ENCODE measurements around the gene ANAPC15. TPM values are rescaled to one million over a fixed set of nuclear protein-coding genes. Genes with fewer than 3 reads are reported as not detected.

The ANAPC15 gene
- total and polyA plus RNA-seq, 9 donors = 29.8 to 38.7 (median 35.1) TPM

DNA sequence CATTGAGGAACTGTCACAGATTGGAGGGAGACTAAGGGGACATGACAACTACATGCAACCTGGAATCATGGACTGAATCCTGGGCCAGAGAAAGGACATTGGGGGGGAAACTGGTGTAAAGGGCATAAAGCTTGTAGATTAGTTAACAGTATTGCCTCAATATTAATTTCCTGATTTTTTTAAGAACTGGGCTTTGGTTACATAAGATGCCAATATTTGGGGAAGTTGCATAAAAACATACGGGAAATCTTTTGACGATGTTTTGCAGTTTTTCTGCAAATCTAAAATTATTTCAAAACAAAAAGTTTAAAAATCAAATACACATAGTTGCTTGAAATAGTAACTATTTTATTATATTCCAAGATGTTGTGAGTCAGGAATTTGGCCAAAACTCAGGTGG lies 20.2 kb upstream of the ANAPC15 start:
- H3K36me3 ChIP-seq (ENCODE audit: control insufficient read depth, insufficient read depth, low read length) = no peaks in the 10 kb centered on the region
- H3K27me3 ChIP-seq (ENCODE audit: control insufficient read depth, insufficient read depth, low read length) = peaks cover 8% of the 10 kb centered on the region
- no peak for DNase-seq
- no peaks in the 10 kb centered on the region for H3K4me1 ChIP-seq (ENCODE audit: control insufficient read depth, insufficient read depth, low read length)
- peaks cover 2% of the 10 kb centered on the region for H3K9me3 ChIP-seq (replicated peaks; ENCODE audit: control insufficient read depth, low read depth, low read length)
- H3K27ac ChIP-seq (ENCODE audit: low read length) = no peak overlapping the region
- no peak overlapping the region for H3K4me3 ChIP-seq (ENCODE audit: low read length)
- WGBS (ENCODE audit: insufficient coverage) = no CpG with 5 or more reads among the region's 2 CpGs

DNA sequence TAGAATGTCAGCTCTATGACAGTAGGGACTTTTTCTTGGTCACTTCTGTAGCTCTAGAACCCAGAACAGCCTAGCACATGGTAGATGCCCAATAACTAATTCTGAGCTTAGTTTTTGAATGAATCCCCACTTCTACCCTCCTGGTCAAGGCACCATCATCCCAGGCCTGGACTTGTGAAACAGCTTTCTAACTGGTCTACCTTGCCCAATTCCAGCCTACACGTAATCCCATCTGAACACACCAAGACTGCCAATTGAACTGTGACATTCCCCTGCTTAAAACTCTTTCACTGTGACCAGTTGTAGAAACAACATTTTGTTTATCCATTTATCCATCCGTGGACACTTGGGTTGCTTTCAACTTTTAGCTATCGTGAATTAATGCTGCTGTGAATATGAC lies 16.9 kb upstream of the ANAPC15 start:
- Histone ChIP-seq H3K27ac (ENCODE audit: low read length) (no peak overlapping the region), H3K4me1 (ENCODE audit: control insufficient read depth, insufficient read depth, low read length) (no peaks in the 10 kb centered on the region), H3K36me3 (ENCODE audit: control insufficient read depth, insufficient read depth, low read length) (no peaks in the 10 kb centered on the region), H3K27me3 (ENCODE audit: control insufficient read depth, insufficient read depth, low read length) (peaks cover 8% of the 10 kb centered on the region), H3K9me3 (replicated peaks; ENCODE audit: control insufficient read depth, low read depth, low read length) (peaks cover 2% of the 10 kb centered on the region), H3K4me3 (ENCODE audit: low read length) (no peak overlapping the region)
- 91% methylated on average over 3 of the region's 3 CpGs for WGBS (ENCODE audit: insufficient coverage)
- DNase-seq = no peak

DNA sequence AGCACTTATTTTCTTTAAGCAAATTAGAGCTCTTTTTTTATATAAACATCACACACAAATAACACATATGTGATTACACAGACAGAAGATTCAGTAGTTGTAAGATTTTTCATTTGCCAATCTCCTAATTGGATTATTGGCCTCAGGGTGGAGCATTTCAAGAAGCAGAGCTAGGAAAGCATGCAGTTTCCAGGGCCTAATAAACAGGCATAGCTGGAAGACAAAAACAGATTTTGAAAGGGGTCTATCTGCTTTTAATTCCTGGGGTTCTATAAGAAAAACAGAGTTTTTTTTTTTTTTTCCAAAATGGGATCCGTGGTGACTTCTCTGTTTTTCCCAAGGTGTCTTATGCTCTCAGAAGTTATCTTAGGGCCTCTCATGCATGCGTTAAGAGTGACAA lies 15.4 kb upstream of the ANAPC15 start:
- peaks cover 5% of the 10 kb centered on the region for H3K27me3 ChIP-seq (ENCODE audit: control insufficient read depth, insufficient read depth, low read length)
- no CpG with 5 or more reads among the region's 2 CpGs for WGBS (ENCODE audit: insufficient coverage)
- H3K4me3 ChIP-seq (ENCODE audit: low read length) = no peak overlapping the region
- DNase-seq = no peak
- peaks cover 2% of the 10 kb centered on the region for H3K9me3 ChIP-seq (replicated peaks; ENCODE audit: control insufficient read depth, low read depth, low read length)
- no peak overlapping the region for H3K27ac ChIP-seq (ENCODE audit: low read length)
- H3K4me1 ChIP-seq (ENCODE audit: control insufficient read depth, insufficient read depth, low read length) = no peaks in the 10 kb centered on the region
- H3K36me3 ChIP-seq (ENCODE audit: control insufficient read depth, insufficient read depth, low read length) = no peaks in the 10 kb centered on the region

DNA sequence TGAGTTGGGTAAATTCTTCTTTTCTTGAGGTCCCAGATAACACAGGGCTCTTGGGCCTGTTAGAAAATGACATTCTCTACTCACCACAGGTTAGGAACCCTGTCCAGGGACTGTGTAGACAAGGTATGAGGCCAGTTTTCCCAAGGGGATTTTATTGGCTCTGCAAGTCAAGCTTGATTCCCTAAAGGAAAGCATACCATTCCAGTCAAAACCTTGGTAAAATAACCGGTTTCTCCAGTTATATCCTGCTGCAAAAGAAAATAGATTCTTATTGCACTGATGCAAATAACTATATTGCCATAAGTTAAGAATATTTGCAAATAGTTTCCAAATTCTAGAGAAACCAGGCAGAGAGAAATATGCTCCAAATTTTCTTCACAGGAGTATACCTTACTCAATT lies 13.5 kb upstream of the ANAPC15 start:
- no peak for DNase-seq

DNA sequence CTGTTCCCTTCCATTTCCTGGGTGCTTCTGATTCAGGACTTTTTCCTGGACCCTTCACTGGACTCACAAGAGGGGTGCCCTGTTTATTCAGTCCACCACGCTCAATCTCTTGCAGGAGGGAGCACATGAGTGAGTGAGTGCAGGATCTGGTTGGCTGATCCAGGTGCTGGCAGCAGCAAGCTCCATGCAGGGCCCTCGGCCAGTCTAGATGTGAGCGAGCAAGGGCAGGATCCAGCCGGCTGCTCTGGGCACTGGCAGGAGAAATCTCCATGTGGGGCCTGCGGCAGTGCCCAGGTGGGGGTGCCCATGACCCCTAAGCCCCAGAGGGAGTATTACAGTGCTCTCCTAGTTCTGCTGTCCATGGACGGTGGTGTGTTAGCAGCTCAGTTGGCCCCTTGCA lies 11.6 kb upstream of the ANAPC15 start:
- Histone ChIP-seq H3K4me3 (ENCODE audit: low read length) (no peak overlapping the region), H3K36me3 (ENCODE audit: control insufficient read depth, insufficient read depth, low read length) (no peaks in the 10 kb centered on the region), H3K27me3 (ENCODE audit: control insufficient read depth, insufficient read depth, low read length) (peaks cover 9% of the 10 kb centered on the region), H3K9me3 (replicated peaks; ENCODE audit: control insufficient read depth, low read depth, low read length) (peaks cover 2% of the 10 kb centered on the region), H3K27ac (ENCODE audit: low read length) (no peak overlapping the region), H3K4me1 (ENCODE audit: control insufficient read depth, insufficient read depth, low read length) (no peaks in the 10 kb centered on the region)
- DNase-seq = no peak
- WGBS (ENCODE audit: insufficient coverage) = 80% methylated on average over 5 of the region's 6 CpGs

More for the DNA sequence above, 13.5 kb upstream of the ANAPC15 start:
- Histone ChIP-seq H3K27ac (ENCODE audit: low read length) (no peak overlapping the region), H3K27me3 (ENCODE audit: control insufficient read depth, insufficient read depth, low read length) (peaks cover 5% of the 10 kb centered on the region), H3K4me1 (ENCODE audit: control insufficient read depth, insufficient read depth, low read length) (no peaks in the 10 kb centered on the region), H3K36me3 (ENCODE audit: control insufficient read depth, insufficient read depth, low read length) (no peaks in the 10 kb centered on the region), H3K9me3 (replicated peaks; ENCODE audit: control insufficient read depth, low read depth, low read length) (peaks cover 2% of the 10 kb centered on the region), H3K4me3 (ENCODE audit: low read length) (no peak overlapping the region)
- WGBS (ENCODE audit: insufficient coverage) = no CpG with 5 or more reads among the region's 1 CpG

DNA sequence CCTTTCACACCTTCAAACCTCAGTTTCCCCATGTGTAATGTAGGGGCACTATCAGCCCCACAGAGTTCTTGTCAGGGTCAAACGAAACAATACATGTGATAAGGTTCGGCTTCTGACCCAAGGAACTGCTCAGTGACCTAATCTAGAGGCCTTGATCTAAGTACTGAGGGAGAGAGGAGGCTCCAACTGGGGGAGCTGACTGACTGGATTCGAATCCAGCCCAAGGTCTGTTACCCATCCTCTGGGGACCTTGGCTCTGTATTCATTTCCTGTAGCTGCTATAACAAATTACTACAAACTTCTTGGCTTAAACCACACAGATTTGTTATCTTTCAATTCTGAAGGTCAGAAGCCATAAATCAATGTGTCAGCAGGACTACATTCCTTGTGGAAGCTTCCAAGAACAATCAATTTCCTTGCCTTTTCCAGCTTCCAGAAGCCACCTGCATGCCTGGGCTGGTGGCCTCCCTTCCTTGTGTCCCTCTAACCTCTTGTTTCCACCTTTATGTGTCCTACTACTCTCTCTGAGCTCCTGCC lies 10.7 kb upstream of the ANAPC15 start:
- DNase-seq = no peak
- H3K27ac ChIP-seq (ENCODE audit: low read length) = no peak overlapping the region
- no peaks in the 10 kb centered on the region for H3K4me1 ChIP-seq (ENCODE audit: control insufficient read depth, insufficient read depth, low read length)
- H3K27me3 ChIP-seq (ENCODE audit: control insufficient read depth, insufficient read depth, low read length) = peaks cover 12% of the 10 kb centered on the region
- 52% methylated on average over 3 of the region's 3 CpGs for WGBS (ENCODE audit: insufficient coverage)
- peaks cover 2% of the 10 kb centered on the region for H3K9me3 ChIP-seq (replicated peaks; ENCODE audit: control insufficient read depth, low read depth, low read length)
- H3K36me3 ChIP-seq (ENCODE audit: control insufficient read depth, insufficient read depth, low read length) = no peaks in the 10 kb centered on the region
- H3K4me3 ChIP-seq (ENCODE audit: low read length) = no peak overlapping the region

DNA sequence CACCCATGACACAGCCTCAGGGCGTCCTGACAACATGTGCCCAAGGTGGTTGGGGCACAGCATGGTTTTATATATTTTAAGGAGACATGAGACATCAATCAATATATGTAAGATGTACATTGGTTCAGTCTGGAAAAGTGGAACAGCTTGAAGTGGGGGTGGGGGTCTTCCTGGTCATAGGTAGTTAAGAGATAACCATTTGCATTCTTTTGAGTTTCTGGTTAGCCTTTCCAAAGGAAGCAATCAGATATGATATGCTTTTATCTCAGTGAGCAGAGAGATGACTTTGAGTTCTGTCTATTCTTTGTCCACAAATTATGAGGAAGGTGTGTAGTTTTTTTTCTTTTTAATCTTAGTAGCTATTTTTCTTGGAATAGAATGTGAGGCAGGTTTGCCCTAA lies 10.1 kb upstream of the ANAPC15 start:
- Histone ChIP-seq H3K4me3 (ENCODE audit: low read length) (no peak overlapping the region), H3K36me3 (ENCODE audit: control insufficient read depth, insufficient read depth, low read length) (no peaks in the 10 kb centered on the region), H3K4me1 (ENCODE audit: control insufficient read depth, insufficient read depth, low read length) (no peaks in the 10 kb centered on the region), H3K27me3 (ENCODE audit: control insufficient read depth, insufficient read depth, low read length) (peaks cover 13% of the 10 kb centered on the region), H3K9me3 (replicated peaks; ENCODE audit: control insufficient read depth, low read depth, low read length) (no peaks in the 10 kb centered on the region), H3K27ac (ENCODE audit: low read length) (no peak overlapping the region)
- 71% methylated on average over 1 of the region's 1 CpG for WGBS (ENCODE audit: insufficient coverage)
- no peak for DNase-seq

DNA sequence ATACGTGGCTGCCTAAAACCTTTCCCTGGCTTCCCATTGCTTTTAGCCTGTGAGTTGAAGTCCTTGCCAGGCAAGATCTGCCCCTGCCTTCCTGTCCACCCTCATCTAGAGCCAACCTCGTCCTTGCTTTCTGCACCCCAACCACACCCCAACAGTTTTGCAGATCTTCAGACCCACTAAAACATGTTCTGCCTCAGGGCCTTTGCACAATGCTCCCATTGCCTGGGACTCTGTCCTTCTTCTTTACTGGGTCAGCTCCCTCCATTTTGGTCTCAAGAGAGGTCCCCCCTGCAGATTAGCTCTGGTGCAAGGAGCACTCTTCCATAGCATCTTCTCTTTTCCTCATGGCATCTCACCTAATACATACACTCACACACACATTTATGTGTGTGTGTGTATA lies 8.4 kb upstream of the ANAPC15 start:
- Histone ChIP-seq H3K36me3 (ENCODE audit: control insufficient read depth, insufficient read depth, low read length) (no peaks in the 10 kb centered on the region), H3K27me3 (ENCODE audit: control insufficient read depth, insufficient read depth, low read length) (peaks cover 22% of the 10 kb centered on the region), H3K27ac (ENCODE audit: low read length) (no peak overlapping the region), H3K4me3 (ENCODE audit: low read length) (no peak overlapping the region), H3K9me3 (replicated peaks; ENCODE audit: control insufficient read depth, low read depth, low read length) (no peaks in the 10 kb centered on the region), H3K4me1 (ENCODE audit: control insufficient read depth, insufficient read depth, low read length) (no peaks in the 10 kb centered on the region)
- WGBS (ENCODE audit: insufficient coverage) = 63% methylated on average over 2 of the region's 2 CpGs
- DNase-seq = no peak

DNA sequence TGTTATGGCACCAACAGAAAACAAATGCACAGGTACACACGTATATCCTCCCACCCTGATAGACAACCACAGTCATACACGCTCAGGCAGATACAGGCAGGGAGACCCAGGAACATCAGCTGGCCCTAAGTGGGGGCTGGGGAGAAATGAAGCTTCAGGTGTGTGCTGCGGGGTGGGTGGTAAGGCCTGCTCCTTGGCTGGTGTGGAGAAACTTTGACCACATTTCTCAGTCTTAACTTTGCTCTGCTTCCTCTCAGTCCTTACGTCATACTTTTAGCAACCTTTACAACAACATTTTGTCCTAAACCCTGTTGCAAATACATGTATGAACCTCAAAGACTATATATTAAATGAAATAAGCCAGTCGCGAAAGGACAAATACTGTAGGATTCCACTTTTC lies 6.7 kb upstream of the ANAPC15 start:
- Histone ChIP-seq H3K4me3 (ENCODE audit: low read length) (no peak overlapping the region), H3K27me3 (ENCODE audit: control insufficient read depth, insufficient read depth, low read length) (peaks cover 25% of the 10 kb centered on the region), H3K36me3 (ENCODE audit: control insufficient read depth, insufficient read depth, low read length) (no peaks in the 10 kb centered on the region), H3K4me1 (ENCODE audit: control insufficient read depth, insufficient read depth, low read length) (no peaks in the 10 kb centered on the region), H3K9me3 (replicated peaks; ENCODE audit: control insufficient read depth, low read depth, low read length) (no peaks in the 10 kb centered on the region), H3K27ac (ENCODE audit: low read length) (no peak overlapping the region)
- no CpG with 5 or more reads among the region's 6 CpGs for WGBS (ENCODE audit: insufficient coverage)
- no peak for DNase-seq

DNA sequence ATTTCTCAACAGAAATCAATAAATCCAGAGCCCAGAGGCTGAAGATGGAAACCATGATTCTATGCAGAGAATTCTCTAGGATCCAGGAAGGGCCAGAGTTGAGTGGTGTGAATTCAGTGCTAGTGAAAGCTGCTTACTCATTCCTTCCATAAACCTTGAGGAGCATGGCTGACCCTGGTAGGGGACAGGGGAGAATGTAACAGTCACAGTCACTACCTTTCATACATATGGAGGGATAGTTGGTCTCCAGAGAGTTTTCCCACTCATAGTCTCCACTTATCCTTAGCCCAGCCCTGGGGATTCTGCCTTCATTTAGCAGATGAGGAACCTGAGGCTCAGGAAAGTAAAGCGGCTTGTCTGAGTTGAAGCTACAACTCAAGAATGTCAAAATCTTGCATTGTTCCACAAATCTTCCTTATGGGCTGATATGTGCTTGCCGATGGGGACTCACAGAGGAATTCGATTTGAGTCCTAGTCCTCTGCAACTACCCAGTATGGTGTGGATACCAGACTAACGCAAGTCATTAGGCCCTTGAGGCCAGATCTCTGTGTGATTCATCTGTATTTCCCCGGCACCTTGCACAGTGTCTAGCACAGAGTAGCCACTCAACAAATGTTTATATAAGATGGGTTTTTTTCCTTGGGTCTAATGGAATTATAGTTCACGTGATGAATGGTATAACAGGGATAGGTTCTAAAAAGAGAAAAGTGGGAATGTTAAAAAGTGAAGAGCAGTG lies 3.7 kb upstream of the ANAPC15 start:
- WGBS (ENCODE audit: insufficient coverage) = 91% methylated on average over 4 of the region's 6 CpGs
- H3K27ac ChIP-seq (ENCODE audit: low read length) = no peak overlapping the region

More for the DNA sequence above, 3.7 kb upstream of the ANAPC15 start:
- Histone ChIP-seq H3K27me3 (ENCODE audit: control insufficient read depth, insufficient read depth, low read length) (peaks cover 25% of the 10 kb centered on the region), H3K9me3 (replicated peaks; ENCODE audit: control insufficient read depth, low read depth, low read length) (no peaks in the 10 kb centered on the region), H3K4me1 (ENCODE audit: control insufficient read depth, insufficient read depth, low read length) (peaks cover 13% of the 10 kb centered on the region), H3K4me3 (ENCODE audit: low read length) (no peak overlapping the region), H3K36me3 (ENCODE audit: control insufficient read depth, insufficient read depth, low read length) (no peaks in the 10 kb centered on the region)
- no peak for DNase-seq
